IPS-NIHi11 (cell line): Measurements from ENCODE around the gene IRF2BP2.
"Not testable (repeated sequence)": the region's sequence is repeated elsewhere in the genome, so short reads cannot be mapped to it uniquely, and the experiment has no call there.

Experiments used
- DNase-seq: peaks from one replicate; pipeline ENCODE4 v3.0.0; 2012; ENCODE audit warnings: mixed read lengths, low spot score

Gene IRF2BP2

DNA sequence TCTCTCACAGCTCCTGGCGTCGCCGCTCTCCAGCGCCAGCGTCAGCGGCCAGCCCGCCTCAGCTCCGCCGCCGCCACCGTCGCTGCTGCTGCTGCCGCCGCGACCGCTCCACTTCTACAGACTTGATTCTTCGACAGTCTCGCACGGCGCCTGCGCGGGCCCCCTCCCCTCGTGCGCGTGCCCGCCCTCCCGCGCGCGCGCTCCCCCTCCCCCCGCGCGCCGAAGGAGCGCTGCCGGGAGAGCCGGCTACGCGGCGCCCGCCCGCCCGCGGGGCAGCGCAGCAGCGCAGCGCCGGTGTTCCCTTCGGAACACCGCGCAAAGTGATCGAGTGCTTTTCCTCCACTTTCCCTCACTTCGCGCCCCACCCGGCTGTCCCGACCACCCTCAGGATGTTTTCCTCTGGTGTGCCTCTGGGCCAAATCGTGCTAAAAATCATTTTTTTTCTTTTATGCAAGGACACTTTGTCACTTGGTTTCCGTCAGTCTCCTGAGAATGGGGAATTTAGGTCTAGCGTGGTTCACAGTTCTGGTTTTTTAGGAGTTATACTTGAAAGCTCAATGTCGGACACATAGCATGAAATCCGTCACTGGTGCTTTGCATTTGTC is at the start of gene IRF2BP2:
TSS of gene IRF2BP2 (minus strand) at position 118 of the 605 bp plus-strand sequence. CDS start 684 bp downstream, outside the sequence.
- peak; percentile 89 for DNase-seq

DNA sequence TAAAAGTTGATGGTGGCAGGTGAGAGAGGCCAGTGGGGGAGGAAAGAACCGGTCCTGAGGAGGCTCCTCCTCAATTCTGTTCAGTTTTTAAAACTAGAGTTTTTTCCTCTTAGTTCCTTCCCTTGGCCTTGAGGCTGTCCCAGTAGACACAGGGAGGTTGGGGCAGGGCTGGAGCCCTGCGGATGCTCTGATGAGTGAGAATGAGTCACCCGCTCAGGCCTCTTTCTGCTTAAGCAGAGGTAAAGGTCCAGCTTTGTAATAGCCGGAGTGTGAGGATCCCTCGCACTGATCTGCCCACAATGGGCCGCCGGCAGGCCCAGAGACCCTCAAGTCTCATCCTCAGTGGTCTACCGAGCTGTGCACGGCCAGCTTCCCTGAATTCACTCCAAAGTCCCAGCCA is 49.6 kb upstream of the IRF2BP2 start:
- no peak for DNase-seq

DNA sequence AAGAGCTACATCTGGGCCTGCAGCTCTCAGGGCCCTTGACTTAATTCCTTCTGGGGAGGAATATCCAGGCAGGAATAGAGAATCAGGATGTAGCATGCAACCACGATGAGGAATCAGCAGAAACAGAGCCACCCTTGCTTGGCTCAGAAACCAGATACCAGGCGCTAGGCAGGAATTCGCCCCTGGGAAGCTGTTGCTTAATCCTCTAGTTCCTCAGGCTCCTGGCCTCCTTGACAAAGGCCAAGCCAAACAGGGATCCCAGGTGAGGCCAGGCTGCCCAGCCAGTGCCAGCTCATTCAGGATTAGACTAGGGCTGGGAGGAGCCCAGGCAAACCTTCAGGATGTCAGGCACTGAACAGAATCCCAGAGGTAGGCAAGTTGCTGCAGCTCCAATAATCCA is 48.2 kb upstream of the IRF2BP2 start:
- no peak for DNase-seq

DNA sequence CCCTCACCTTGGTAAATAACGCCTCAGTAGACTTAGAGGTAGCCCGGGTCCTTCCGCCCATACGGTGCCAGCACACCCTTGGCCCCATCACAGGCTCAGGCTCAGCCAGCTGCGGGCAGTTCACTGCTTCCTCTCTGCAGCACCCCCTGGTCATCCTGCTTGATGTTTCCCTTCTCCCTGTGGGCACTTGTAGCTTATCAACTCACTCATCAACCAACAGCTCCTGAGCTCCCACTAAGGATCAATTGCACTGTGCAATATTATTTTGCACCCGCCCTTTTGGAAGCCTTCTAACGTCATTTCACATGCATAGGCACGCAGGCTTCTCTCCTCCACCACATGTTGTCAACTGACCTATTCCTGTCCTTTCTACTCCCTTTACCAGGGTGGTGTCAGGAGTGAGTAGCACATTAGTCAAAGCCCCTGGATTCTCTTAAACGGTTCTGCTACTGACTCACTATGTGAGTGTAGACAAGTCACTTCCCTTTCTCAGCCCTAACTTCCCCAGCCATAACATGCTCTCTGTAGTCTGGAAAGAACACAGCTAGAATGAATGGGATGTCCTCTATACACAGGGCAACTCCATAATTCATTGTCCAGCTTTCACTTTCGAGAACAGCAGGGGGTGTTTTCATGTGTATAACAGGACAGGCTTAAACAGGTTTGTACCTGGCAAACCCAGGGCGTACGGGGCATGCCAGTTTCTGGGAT is 47.1 kb upstream of the IRF2BP2 start:
- DNase-seq: no peak

DNA sequence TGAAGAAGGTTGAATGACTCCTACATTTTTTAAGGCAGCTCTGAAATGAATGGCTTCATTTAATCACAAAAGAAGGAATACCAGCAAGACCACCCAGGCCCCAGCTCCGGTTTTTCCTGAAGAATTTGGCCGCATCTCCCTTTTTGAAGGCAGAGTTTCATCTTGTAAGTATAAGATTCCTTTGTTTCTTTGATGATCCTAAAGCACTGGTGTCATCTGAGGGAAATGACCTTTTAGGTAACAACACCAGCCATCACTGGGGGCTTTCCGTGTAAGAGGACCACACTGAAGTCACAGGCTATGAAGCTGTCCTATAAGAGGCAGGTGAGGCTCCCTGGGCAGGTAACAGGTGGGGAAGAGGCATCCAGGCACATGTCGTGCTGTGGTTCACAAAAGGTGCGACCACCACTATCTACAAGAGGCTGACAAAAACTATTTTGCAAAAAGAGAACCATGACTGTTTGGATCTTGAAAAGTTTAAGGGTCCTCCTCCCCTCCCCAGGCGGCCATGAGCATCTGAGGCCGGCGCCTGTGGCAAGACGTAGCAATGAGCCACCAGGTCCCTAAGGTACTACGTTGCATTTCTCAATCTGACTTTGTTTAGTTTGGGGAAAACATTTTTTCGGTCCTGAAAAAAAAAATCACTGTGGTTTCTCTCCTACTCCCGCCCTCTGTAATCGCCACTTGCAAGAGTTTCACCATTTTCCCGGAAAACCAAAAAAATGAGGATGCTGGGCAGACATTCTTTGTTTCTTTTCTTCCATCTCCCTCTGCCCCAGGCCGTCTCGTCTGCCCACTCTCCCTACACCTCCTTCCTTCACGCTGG is 46.3 kb upstream of the IRF2BP2 start:
- DNase-seq: no peak

DNA sequence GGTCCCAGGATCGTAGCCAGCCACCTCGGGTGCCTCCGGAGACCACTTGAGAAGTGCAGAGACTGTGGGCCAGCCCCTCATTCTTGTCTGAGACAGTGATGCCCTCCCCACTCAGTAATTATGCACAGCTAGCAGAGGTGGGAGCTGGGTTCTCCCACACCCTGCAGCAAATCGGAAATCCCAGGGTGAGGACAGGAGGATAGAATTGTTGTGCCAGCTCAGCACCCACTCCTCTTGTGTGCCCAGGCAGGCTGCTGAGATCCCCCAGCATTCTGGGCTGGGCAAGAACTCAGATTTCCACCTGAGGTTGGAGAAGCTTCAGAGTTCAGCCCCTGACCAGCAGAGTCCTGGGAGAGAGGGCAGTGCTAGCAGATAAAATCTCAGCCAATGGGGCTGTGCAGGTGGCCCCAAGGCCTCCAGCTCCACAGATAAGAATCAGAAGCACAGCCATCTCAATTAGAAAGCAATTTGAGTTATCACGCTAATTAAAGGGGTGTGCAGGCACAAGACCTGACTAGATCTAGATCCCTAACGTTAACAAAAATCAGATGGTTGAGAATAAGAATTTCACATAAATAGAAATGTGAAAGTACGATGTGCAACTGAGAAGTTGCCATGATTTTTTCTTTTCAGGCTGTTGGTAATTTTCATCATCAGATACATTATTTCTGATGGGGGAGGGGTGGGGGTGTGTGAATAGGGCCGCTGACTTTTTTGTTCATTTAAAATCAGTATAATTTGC is 45.5 kb upstream of the IRF2BP2 start:
- no peak for DNase-seq

DNA sequence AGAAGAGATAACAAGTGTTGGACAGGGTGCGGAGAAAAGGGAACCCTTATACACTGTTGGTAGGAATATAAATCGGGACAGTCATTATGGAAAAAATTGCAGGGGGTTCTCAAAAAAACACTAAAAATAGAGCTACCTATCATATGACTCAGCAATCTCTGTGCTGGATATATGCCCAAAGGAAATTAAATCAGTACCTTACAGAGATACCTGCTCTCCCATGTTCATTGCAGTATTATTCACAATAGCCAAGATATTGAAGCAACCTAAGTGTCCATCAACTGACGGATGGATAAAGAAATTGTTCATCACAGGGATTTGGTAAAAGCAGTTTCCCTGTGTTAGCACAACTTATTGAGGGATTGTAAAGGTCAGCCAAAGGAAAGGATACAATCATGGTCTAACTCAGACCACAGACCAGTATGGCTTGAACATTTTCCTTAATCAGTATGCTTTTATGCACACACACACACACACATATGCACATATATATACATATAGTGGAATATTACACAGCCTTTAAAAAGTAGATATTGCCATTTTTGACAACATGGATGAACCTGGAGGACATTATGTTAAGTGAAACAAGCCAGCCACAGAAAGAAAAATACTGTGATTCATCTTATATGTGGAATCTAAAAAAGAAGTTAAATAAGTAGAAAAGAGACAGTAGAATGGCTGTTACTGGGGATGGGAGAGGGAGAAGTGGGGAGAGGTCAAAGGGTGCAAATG is 44.2 kb upstream of the IRF2BP2 start:
- DNase-seq: no peak

DNA sequence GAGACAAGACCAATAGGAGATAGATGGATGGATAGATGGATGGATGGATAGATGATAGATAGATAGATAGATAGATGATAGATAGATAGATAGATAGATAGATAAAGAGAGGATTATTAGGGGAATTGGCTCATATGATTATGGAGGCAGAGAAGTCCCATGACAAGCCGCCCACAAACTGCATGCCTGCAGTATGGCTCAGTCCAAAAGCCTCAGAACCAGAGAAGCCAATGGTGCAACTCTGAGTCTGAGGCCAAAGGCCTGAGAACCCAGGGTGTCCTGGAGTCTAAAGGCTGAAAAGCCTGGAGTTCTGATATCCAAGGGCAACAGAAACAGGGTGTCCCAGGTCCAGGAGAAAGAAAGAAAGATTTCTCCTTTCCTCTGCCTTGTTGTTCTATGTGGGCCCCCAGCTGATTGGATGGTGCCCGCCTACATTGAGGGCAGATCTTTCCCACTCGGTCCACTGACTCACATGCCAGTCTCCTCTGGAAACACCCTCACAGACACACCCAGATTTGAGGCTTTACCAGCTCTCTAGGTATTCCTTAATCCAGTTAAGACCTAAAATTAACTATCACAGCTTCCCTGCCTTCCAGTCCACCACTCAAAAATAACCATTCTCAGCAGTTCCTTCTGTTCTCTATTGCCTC is 39.6 kb upstream of the IRF2BP2 start:
- no peak for DNase-seq

DNA sequence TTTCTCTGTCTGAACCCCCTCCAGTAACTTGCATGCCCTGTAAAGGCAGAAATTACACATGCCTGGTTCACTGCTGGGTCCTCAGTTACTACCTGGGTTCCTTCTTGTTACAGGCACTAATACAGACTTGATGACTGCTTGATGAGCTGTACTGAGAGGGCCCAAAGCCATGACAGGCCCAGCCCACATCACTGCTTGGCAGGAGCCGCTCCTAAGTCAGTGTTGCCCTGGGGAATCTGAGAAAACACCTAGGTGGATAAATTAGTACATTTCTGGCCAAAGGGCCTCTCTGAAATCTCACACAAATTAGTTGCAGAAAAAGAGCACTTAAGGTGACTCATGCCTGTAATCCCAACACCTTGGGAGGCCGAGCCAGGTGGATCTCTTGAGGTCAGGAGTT is 37.8 kb upstream of the IRF2BP2 start:
- DNase-seq: no peak

DNA sequence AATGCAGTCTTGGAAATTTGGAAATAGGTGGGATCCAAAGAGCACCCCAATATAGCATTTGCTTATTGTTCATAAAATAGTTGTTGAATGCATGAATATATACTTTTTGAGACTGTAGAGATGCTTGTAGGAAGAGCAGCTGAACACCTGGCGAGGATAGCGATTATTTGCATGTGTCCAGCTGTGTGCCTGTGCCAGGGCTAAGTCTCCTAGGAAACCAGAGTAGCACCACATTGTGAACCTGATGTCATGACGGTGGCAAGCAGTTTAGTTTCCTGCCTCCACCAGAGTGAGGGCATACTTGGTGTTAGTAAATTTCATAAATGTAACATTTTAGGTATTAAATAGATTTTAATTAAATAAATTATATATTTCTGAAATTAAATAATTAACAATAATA is 37.3 kb upstream of the IRF2BP2 start:
- DNase-seq: no peak

DNA sequence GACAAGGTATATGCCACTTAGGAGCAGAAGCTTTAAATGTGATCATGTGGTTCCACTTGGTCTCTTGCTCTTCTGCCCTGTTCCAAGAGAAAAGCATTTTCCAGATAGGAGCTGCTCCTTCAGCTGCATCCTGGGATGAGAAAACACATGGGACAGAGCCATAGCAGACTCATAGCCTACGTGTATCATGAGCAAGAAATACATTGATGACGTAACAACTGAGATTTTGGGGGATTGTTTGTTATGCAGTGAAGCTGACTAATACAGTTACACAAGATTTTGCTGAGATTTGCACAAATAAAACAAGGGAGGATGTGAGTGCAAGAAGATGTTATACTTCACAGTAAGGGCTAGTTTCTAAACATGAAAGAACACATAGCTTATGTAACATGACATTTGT is 36.0 kb upstream of the IRF2BP2 start:
- no peak for DNase-seq

DNA sequence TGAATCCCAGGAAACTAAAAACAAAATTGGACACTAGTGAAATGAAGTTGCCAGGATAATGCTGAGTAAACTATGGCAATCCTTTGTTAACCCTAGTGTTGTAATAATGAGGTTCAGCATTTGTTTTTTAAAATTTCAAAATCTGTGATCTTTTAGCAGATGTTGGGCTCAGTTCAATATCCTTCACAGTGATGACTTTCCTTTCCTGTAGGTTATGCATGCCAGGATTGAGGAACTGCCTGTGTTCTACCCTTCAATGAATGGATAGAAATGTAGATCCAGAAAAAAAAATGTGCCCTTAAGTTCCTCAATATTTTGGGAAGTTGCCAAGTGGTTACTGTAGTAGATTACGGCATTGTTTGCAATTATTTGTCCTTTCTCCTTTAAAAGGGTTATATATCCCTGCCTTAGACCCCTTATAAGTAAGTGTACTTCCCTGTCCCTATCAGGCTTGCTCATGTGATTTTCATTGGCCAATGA is 35.5 kb upstream of the IRF2BP2 start:
- no peak for DNase-seq

DNA sequence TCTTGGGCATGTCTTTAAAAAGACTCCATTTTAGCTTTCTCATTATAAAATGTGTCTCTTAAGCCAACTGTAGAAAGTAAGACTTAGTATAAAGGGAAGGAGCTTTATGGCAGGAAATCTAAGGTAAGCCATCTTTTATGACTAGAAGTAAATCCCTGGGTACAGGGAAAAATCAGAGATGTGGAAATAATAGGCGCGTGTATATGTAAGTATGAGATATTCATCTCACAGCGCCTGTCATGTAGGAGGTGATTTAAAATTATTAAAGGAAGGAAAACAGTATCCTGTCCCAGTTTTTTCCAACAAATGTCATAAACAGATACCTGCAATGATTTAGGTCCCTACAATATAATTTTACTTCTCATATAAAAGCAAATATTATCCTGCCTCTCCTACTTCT is 35.0 kb upstream of the IRF2BP2 start:
- no peak for DNase-seq

DNA sequence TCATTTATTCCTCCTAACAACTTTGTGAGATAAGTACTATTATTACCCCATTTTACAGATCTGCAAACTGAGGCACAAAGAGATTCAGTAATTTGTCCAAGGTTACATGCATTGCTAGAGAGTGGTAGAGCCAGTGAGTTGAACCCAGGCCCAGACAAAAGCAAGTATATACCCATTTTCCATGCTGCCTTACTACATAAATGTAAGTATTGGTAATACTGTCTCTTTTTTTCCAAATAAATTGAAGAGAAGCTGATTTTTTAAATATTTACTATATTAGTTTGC is 33.8 kb upstream of the IRF2BP2 start:
- DNase-seq: no peak

DNA sequence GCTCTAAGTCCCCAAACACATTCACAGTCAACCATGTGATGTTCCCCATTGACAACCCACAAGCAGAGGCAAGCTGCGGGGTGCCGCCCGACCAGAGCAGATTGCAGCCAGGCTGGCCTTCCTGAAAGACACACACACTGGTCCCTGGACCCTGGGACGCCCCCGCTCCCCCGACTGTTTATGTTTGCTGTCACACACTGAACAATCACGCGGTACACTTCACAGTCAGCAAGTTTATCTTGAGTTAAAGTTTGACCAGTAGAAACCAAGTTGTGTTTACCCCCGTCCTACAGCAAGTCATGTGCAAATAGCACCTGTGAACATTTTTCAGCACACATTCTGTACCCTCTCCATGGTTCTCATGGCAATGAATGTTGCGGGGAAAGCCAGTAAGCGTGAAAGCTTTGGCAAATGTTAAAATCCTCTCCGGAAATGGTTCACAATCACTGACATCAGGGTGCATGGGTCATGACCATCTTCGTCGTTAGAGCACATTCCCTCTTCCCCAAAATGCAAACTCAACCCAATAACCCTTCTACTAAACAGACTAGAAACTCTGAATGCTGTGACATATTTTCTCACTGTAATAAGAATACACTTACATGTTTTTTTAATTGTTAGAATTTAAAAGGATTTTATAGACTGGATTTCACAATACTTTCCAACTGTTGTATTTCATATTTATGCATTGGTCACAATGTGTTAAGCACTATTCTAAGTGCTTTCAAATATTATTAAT is 33.3 kb upstream of the IRF2BP2 start:
- no peak for DNase-seq

DNA sequence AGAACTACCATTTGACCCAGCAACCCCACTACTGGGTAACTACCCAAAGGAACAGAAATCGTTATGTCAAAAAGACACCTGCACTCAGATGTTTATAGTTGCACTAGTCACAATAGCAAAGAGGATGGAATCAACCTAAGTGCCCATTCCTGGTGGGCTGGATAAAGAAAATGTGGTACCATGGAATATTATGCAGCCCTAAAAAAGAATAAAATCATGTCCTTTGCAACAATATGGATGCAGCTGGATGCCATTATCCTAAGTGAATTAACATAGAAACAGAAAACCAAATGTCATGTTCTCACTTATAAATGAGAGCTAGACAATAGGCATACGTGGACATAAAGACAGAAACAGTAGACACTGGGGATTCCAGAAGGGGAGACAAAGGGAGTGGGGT is 32.5 kb upstream of the IRF2BP2 start:
- no peak for DNase-seq

DNA sequence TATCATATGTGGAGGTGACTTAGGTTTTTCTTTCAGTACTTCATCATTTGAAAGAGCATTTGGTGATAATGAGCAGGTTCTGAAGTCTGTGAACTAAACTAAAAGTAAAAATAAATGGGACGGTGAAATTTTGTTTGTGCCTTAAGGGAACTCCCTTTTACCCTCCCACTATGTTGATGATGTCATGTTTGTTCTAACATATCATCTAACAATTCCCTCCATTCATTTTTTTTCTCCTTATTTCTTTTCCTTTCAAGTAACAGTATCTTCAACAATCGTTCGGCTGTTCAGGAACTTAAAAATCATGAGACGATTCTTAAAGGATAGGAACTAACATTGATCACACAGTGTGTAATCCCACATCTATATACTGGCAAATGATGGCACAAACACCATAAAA is 30.0 kb upstream of the IRF2BP2 start:
- DNase-seq: no peak

DNA sequence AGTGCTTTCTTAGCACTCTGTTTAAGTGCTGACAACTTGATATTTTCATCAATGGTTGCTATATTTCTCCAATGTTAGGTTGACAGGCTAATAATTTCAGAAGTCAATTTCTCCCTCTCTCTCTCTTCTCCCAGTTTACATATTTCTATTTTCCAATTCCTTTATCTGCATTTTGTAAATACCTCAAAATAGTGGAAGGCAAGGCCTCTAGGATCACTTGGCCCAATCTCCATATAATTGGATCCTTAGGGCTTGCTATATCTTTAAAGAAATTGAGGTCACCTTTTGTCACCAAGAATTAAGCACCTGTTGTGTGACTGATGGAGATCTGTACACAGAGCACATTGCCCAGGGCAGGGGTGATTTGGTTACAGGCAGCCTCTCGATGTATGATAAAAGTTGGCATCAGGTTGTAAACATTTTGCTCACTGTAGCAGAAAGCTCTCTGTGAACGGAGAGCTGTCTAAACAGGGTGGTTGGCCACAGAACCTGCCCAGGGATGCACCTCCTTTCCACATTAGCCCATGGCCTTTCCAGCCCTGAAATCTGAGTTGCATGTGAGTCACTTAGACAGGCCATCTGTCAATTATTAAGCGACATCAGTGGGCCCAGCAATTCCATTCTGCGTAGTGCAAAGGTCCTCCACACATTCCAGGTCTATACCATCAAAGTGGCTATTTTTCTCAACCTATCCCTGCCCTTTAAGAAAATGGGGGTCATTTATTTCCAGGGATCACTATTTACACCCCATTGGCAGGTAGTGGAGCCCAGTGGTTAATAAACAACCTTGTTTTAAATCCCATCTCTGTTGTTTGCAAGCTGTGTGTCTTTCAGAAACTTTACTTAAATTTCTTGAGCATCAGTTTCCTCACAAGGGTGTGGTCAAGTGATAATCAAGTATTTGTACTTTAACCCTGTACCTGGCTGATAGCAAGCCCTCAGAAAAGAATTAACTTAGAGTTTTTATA is 29.1 kb upstream of the IRF2BP2 start:
- DNase-seq: no peak

DNA sequence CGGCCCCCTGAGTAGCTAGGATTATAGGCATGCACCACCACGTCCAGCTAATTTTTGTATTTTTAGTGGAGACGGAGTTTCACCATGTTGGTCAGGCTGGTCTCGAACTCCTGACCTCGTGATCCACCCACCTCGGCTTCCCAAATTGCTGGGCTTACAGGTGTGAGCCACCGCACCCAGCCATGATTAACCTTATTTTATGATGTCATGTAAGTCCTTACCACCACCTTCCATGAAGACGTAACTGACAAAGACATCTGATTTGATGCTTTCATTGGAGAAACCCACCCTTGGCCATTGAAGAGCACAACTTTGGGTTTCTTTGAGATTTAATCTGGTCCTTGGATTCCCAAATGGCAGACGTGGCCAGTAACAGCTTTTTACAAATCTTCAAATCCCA is 24.9 kb upstream of the IRF2BP2 start:
- not testable (repeated sequence) for DNase-seq
